ENCODE measurements around the gene PLSCR5. TPM values are rescaled to one million over a fixed set of nuclear protein-coding genes. Genes with fewer than 3 reads are reported as not detected.
A peak's percentile ranks its signal among the peaks of the same experiment; 100 is the strongest.

PLSCR5 gene
- total RNA-seq, 1 experiment from 2014 or later: not detected

DNA sequence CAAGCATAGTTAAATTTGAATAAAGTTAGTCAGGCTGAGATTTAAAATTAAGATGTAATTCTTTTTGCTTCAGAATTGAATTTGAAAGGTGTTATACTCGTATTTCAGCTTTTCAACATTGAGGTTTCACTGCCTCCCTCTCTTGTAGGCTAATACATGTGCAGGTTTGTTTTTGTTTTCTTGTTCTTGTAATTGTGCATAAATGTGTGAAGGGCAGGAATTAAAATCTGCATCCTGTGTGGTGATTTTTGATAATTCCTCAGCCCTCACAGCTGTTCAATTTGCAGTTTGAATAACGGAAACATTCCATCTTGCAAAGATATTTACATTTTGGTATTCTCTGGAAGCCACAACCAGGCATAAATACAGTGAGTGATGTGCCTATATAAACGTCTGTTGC is 35.8 kb downstream of the PLSCR5 start:
- intact Hi-C loops (cut with micrococcal nuclease; ENCODE audit: unreplicated experiment): no loop called here
- Histone ChIP-seq H3F3A (ENCODE audit: insufficient read depth, low read depth) (no peaks in the 10 kb centered on the region), H3K9me3 (ENCODE audit: insufficient read depth, low read depth) (no peaks in the 10 kb centered on the region), H3K4me1 (replicated peaks; ENCODE audit: insufficient read depth) (no peaks in the 10 kb centered on the region), H4K20me1 (ENCODE audit: insufficient read depth) (no peaks in the 10 kb centered on the region), H2AFZ (no peak overlapping the region), H3K79me2 (ENCODE audit: low read depth) (no peaks in the 10 kb centered on the region), H3K4me2 (no peak overlapping the region), H3K27ac (no peak overlapping the region), H3K4me3 (no peak overlapping the region), H3K36me3 (ENCODE audit: low read depth) (no peaks in the 10 kb centered on the region), H3K9me2 (ENCODE audit: insufficient read depth) (no peaks in the 10 kb centered on the region), H3K27me3 (ENCODE audit: insufficient read depth, low read depth) (no peaks in the 10 kb centered on the region)
- BruUV-seq (replicated peaks): no TSS peak
- no peak for TF ChIP-seq EZH2 (IDR thresholded peaks at IDR 0.05; ENCODE audit: low read depth)
- TF ChIP-seq, protein P1, sequence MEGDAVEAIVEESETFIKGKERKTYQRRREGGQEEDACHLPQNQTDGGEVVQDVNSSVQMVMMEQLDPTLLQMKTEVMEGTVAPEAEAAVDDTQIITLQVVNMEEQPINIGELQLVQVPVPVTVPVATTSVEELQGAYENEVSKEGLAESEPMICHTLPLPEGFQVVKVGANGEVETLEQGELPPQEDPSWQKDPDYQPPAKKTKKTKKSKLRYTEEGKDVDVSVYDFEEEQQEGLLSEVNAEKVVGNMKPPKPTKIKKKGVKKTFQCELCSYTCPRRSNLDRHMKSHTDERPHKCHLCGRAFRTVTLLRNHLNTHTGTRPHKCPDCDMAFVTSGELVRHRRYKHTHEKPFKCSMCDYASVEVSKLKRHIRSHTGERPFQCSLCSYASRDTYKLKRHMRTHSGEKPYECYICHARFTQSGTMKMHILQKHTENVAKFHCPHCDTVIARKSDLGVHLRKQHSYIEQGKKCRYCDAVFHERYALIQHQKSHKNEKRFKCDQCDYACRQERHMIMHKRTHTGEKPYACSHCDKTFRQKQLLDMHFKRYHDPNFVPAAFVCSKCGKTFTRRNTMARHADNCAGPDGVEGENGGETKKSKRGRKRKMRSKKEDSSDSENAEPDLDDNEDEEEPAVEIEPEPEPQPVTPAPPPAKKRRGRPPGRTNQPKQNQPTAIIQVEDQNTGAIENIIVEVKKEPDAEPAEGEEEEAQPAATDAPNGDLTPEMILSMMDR (conservative IDR thresholded peaks at IDR 0.05): no peak
- CTCF ChIA-PET: interaction anchor here (0.9 kb wide), 1 partner anchor 27 kb away, joined by 3 read pairs; no protein-coding TSS in a partner anchor
- POLR2A ChIA-PET (ENCODE audit: unreplicated experiment): no interaction called here
- DNase-seq: no peak

DNA sequence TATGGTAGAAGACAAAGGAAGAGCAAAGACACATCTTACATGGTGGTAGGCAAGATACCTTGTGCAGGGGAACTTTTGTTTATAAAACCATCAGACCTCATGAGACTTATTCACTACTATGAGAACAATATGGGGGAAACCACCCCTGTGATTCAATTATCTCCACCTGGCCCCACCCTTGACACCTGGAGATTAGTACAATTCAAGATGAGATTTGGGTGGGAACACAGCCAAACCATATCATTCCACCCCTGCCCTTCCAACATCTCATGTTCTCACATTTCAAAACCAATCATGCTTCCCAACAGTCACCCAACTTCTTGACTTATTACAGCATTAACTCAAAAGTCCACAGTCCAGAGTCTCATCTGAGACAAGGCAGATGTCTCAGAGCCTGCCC is 39.0 kb downstream of the PLSCR5 start:
- BruUV-seq (replicated peaks): no TSS peak

DNA sequence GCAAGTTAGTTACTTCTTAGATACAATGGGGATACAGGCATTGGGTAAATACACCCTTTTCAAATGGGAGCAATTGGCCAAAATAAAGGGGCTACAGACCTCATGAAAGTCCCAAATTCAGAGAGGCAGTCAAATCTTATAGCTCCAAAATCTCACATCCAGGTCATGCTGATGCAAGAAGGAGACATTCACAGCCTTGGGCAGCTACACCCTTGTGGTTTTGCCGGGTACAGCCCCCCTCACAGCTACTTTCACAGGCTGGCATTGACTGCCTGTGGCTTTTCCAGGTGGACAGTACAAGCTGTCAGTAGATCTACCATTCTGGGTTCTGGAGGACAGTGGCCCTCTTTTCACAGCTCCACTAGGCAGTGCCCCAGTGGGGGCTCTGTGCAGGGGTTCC is 43.3 kb downstream of the PLSCR5 start:
- DNase-seq: no peak
- H3K4me1 ChIP-seq (replicated peaks; ENCODE audit: insufficient read depth): no peaks in the 10 kb centered on the region; the same call in 1 of the 2 replicates
- no peaks in the 10 kb centered on the region for H3K9me3 ChIP-seq (ENCODE audit: insufficient read depth, low read depth)
- H4K20me1 ChIP-seq (ENCODE audit: insufficient read depth): no peaks in the 10 kb centered on the region
- no peaks in the 10 kb centered on the region for H3K79me2 ChIP-seq (ENCODE audit: low read depth)
- no peaks in the 10 kb centered on the region for H3K36me3 ChIP-seq (ENCODE audit: low read depth)
- POLR2A ChIA-PET (ENCODE audit: unreplicated experiment): no interaction called here
- H3K4me3 ChIP-seq: no peak overlapping the region
- BruUV-seq (replicated peaks): no TSS peak
- no peaks in the 10 kb centered on the region for H3K27me3 ChIP-seq (ENCODE audit: insufficient read depth, low read depth)
- no peaks in the 10 kb centered on the region for H3K9me2 ChIP-seq (ENCODE audit: insufficient read depth)
- CTCF ChIA-PET: no interaction called here
- no peak overlapping the region for H2AFZ ChIP-seq
- H3F3A ChIP-seq (ENCODE audit: insufficient read depth, low read depth): no peaks in the 10 kb centered on the region
- H3K4me2 ChIP-seq: 0 out of 2 replicates have a peak overlapping the region, but pooled peaks have one; percentile 4
- 0 out of 2 replicates have a peak overlapping the region, but pooled peaks have one; percentile 1 for H3K27ac ChIP-seq
- intact Hi-C loops (cut with micrococcal nuclease; ENCODE audit: unreplicated experiment): no loop called here
- TF ChIP-seq, protein P1 (conservative IDR thresholded peaks at IDR 0.05): no peak
- no peak for TF ChIP-seq EZH2 (IDR thresholded peaks at IDR 0.05; ENCODE audit: low read depth)

More for the DNA sequence above, 39.0 kb downstream of the PLSCR5 start:
- Histone ChIP-seq H3K9me2 (ENCODE audit: insufficient read depth) (no peaks in the 10 kb centered on the region), H3K79me2 (ENCODE audit: low read depth) (no peaks in the 10 kb centered on the region), H3K4me2 (no peak overlapping the region), H3K4me1 (replicated peaks; ENCODE audit: insufficient read depth) (no peaks in the 10 kb centered on the region; the same call in 1 of the 2 replicates), H4K20me1 (ENCODE audit: insufficient read depth) (no peaks in the 10 kb centered on the region), H3K9me3 (ENCODE audit: insufficient read depth, low read depth) (no peaks in the 10 kb centered on the region), H3K4me3 (no peak overlapping the region), H3K27me3 (ENCODE audit: insufficient read depth, low read depth) (no peaks in the 10 kb centered on the region), H2AFZ (no peak overlapping the region), H3K36me3 (ENCODE audit: low read depth) (no peaks in the 10 kb centered on the region), H3K27ac (no peak overlapping the region), H3F3A (ENCODE audit: insufficient read depth, low read depth) (no peaks in the 10 kb centered on the region)
- no peak for DNase-seq
- intact Hi-C loops (cut with micrococcal nuclease; ENCODE audit: unreplicated experiment): no loop called here
- ChIA-PET CTCF (no interaction called here), POLR2A (ENCODE audit: unreplicated experiment) (no interaction called here)
- no peak for TF ChIP-seq EZH2 (IDR thresholded peaks at IDR 0.05; ENCODE audit: low read depth)
- TF ChIP-seq, protein P1 (conservative IDR thresholded peaks at IDR 0.05): no peak
